Tongue (tissue), 2 donors: ENCODE data around the gene TMEM132C. TPM values are rescaled to one million over a fixed set of nuclear protein-coding genes. Genes with fewer than 3 reads are reported as not detected.
"Not testable (repeated sequence)": the region's sequence is repeated elsewhere in the genome, so short reads cannot be mapped to it uniquely, and the experiment has no call there.

Experiments
- DNase-seq: peaks from one replicate; pipeline ENCODE4 v3.0.0-alpha.2; 2015
- total RNA-seq: library from RNA; depleted of rRNA; stranded (reverse); fragments of >200 nt; gene quantifications from one replicate; pipeline ENCODE4 v1.2.3, GENCODE V29; 2014

Gene TMEM132C
- total RNA-seq, 1 donor from 2014 or later = 8.7 TPM

- no peak for DNase-seq
These were observed 209.3 kb downstream of the TMEM132C start for GRCh38 chr12:128476266-128476665.

- DNase-seq = no peak
These were observed 216.7 kb downstream of the TMEM132C start for GRCh38 chr12:128483526-128484255.

GRCh38 chr12:128497376-128497775 is 230.4 kb downstream of the TMEM132C start:
- not testable (repeated sequence) for DNase-seq

GRCh38 chr12:128507470-128507869 is 240.5 kb downstream of the TMEM132C start:
- no peak for DNase-seq

GRCh38 chr12:128509170-128509569 is 242.2 kb downstream of the TMEM132C start:
- DNase-seq = no peak

- DNase-seq = no peak
These were observed 243.5 kb downstream of the TMEM132C start for GRCh38 chr12:128510511-128510910.

- DNase-seq = peak; percentile 44
These were observed 246.4 kb downstream of the TMEM132C start for GRCh38 chr12:128513331-128513730.

- DNase-seq = peak; percentile 27
These were observed 246.9 kb downstream of the TMEM132C start for GRCh38 chr12:128513831-128514230.

- no peak for DNase-seq
These were observed 251.7 kb downstream of the TMEM132C start for GRCh38 chr12:128518644-128519043.

- DNase-seq = peak; percentile 29
These were observed 252.5 kb downstream of the TMEM132C start for GRCh38 chr12:128519426-128519825.

GRCh38 chr12:128521981-128522380 is 255.0 kb downstream of the TMEM132C start:
- DNase-seq = peak; percentile 9

GRCh38 chr12:128524439-128524838 is 257.5 kb downstream of the TMEM132C start:
- no peak for DNase-seq

GRCh38 chr12:128531170-128531569 is 264.2 kb downstream of the TMEM132C start:
- DNase-seq = peak; percentile 40

- DNase-seq = no peak
These were observed 267.9 kb downstream of the TMEM132C start for GRCh38 chr12:128534906-128535305.

GRCh38 chr12:128536810-128537209 is 269.8 kb downstream of the TMEM132C start:
- no peak for DNase-seq

- no peak for DNase-seq
These were observed 270.7 kb downstream of the TMEM132C start for GRCh38 chr12:128537668-128538067.

GRCh38 chr12:128542844-128543243 is 275.9 kb downstream of the TMEM132C start:
- no peak for DNase-seq

- DNase-seq = no peak
These were observed 276.5 kb downstream of the TMEM132C start for GRCh38 chr12:128543460-128543859.

GRCh38 chr12:128543971-128544370 is 277.0 kb downstream of the TMEM132C start:
- DNase-seq = no peak

- no peak for DNase-seq
These were observed 282.0 kb downstream of the TMEM132C start for GRCh38 chr12:128548949-128549348.

- DNase-seq = peak; percentile 79
These were observed 282.7 kb downstream of the TMEM132C start for GRCh38 chr12:128549601-128550218.

GRCh38 chr12:128551266-128551665 is 284.3 kb downstream of the TMEM132C start:
- peak; percentile 92 for DNase-seq

- DNase-seq = peak; percentile 78
These were observed 287.8 kb downstream of the TMEM132C start for GRCh38 chr12:128554546-128555304.
